ENCODE results near the gene AP2B1.

Gene AP2B1

GRCh38 chr17:35641032-35641431, 53.9 kb downstream of the AP2B1 start:
- DNase-seq: no peak

- DNase-seq: no peak
These were observed 58.8 kb downstream of the AP2B1 start for GRCh38 chr17:35645923-35646322.

GRCh38 chr17:35651467-35651866, 64.3 kb downstream of the AP2B1 start:
- DNase-seq: no peak

- no peak for DNase-seq
These were observed 66.7 kb downstream of the AP2B1 start for GRCh38 chr17:35653619-35654361.

GRCh38 chr17:35655303-35655702, 68.2 kb downstream of the AP2B1 start:
- DNase-seq: no peak

GRCh38 chr17:35660902-35661301, 73.8 kb downstream of the AP2B1 start:
- no peak for DNase-seq

- DNase-seq: no peak
These were observed 77.6 kb downstream of the AP2B1 start for GRCh38 chr17:35664685-35665084.

GRCh38 chr17:35665662-35666061, 78.5 kb downstream of the AP2B1 start:
- no peak for DNase-seq

GRCh38 chr17:35666070-35666469, 78.9 kb downstream of the AP2B1 start:
- DNase-seq: no peak

GRCh38 chr17:35666967-35667532, 79.9 kb downstream of the AP2B1 start:
- no peak for DNase-seq

- peak; percentile 1 for DNase-seq
These were observed 81.7 kb downstream of the AP2B1 start for GRCh38 chr17:35668802-35669201.

- DNase-seq: no peak
These were observed 87.4 kb downstream of the AP2B1 start for GRCh38 chr17:35674552-35674951.

- no peak for DNase-seq
These were observed 89.3 kb downstream of the AP2B1 start for GRCh38 chr17:35676441-35676840.

- no peak for DNase-seq
These were observed 92.0 kb downstream of the AP2B1 start for GRCh38 chr17:35679007-35679682.

- DNase-seq: no peak
These were observed 96.5 kb downstream of the AP2B1 start for GRCh38 chr17:35683591-35683990.

- DNase-seq: no peak
These were observed 97.1 kb downstream of the AP2B1 start for GRCh38 chr17:35684055-35684802.

- no peak for DNase-seq
These were observed 105.5 kb downstream of the AP2B1 start for GRCh38 chr17:35692512-35693210.

- no peak for DNase-seq
These were observed 106.5 kb downstream of the AP2B1 start for GRCh38 chr17:35693662-35694061.

- DNase-seq: no peak
These were observed 107.8 kb downstream of the AP2B1 start for GRCh38 chr17:35694906-35695305.

- no peak for DNase-seq
These were observed 108.5 kb downstream of the AP2B1 start for GRCh38 chr17:35695613-35696012.

GRCh38 chr17:35698800-35699199, 111.7 kb downstream of the AP2B1 start:
- DNase-seq: no peak

- no peak for DNase-seq
These were observed 113.0 kb downstream of the AP2B1 start for GRCh38 chr17:35700150-35700549.

- DNase-seq: no peak
These were observed 114.4 kb downstream of the AP2B1 start for GRCh38 chr17:35701491-35701890.
